Activated CD8-positive, alpha-beta T cell treated with anti-CD3 and anti-CD28 coated beads for 36 hours (primary cell): ENCODE data around the gene PCDHGA2. TPM values are rescaled to one million over a fixed set of nuclear protein-coding genes. Genes with fewer than 3 reads are reported as not detected.
A peak's percentile ranks its signal among the peaks of the same experiment; 100 is the strongest.
"Not testable (repeated sequence)": the region's sequence is repeated elsewhere in the genome, so short reads cannot be mapped to it uniquely, and the experiment has no call there.

ENCODE experiments used
- ATAC-seq: fragments of 200-7000 bp; cut with Tn5 transposase; one replicate; pipeline ENCODE4 v1.10.0; 2021; ENCODE audit warnings: mild to moderate bottlenecking, moderate library complexity
- CTCF ChIA-PET: fragments of 350-600 bp; sonication (Branson Sonifier 250); formaldehyde crosslinking; loops from one replicate; lab custom pipeline; 2021; ENCODE audit warnings: antibody characterized with exemption; lab: Charles Lee
- POLR2A ChIA-PET: fragments of 350-600 bp; sonication (Branson Sonifier 250); formaldehyde crosslinking; loops from one replicate; lab custom pipeline; 2021; ENCODE audit warnings: antibody characterized with exemption; lab: Charles Lee
- DNase-seq: peaks from one replicate; pipeline ENCODE4 v3.0.0-alpha.2; 2020
- H3K27ac Mint-ChIP-seq: one replicate; pipeline ENCODE4 v1.8.0; 2021; ENCODE audit warnings: mild to moderate bottlenecking, mixed read lengths
- H3K27me3 Mint-ChIP-seq: one replicate; pipeline ENCODE4 v1.8.0; 2021; ENCODE audit warnings: mixed read lengths
- H3K36me3 Mint-ChIP-seq: one replicate; pipeline ENCODE4 v1.8.0; 2021; ENCODE audit warnings: low read depth, mixed read lengths
- H3K4me1 Mint-ChIP-seq: one replicate; pipeline ENCODE4 v1.8.0; 2021; ENCODE audit warnings: low read depth, mixed read lengths
- H3K4me3 Mint-ChIP-seq: one replicate; pipeline ENCODE4 v1.8.0; 2021; ENCODE audit warnings: mild to moderate bottlenecking, moderate library complexity, mixed read lengths
- H3K9me3 Mint-ChIP-seq: one replicate; pipeline ENCODE4 v1.8.0; 2021; ENCODE audit warnings: mixed read lengths
- CTCF ChIP-seq: fragments of 200-600 bp; IDR thresholded peaks from one replicate; pipeline ENCODE4 v1.8.0; 2022; ENCODE audit warnings: antibody characterized with exemption, mild to moderate bottlenecking
- intact Hi-C: fragments of 100-400 bp; cut with micrococcal nuclease; formaldehyde crosslinking; loops from one replicate; pipeline ENCODE4 v1.10.0; 2022
- total RNA-seq, 2 experiments: library from RNA; stranded (reverse); gene quantifications; one replicate each; pipeline ENCODE4 v1.2.3, GENCODE V29; 2021

PCDHGA2 gene
- total RNA-seq, 2 experiments from 2014 or later = not detected

DNA sequence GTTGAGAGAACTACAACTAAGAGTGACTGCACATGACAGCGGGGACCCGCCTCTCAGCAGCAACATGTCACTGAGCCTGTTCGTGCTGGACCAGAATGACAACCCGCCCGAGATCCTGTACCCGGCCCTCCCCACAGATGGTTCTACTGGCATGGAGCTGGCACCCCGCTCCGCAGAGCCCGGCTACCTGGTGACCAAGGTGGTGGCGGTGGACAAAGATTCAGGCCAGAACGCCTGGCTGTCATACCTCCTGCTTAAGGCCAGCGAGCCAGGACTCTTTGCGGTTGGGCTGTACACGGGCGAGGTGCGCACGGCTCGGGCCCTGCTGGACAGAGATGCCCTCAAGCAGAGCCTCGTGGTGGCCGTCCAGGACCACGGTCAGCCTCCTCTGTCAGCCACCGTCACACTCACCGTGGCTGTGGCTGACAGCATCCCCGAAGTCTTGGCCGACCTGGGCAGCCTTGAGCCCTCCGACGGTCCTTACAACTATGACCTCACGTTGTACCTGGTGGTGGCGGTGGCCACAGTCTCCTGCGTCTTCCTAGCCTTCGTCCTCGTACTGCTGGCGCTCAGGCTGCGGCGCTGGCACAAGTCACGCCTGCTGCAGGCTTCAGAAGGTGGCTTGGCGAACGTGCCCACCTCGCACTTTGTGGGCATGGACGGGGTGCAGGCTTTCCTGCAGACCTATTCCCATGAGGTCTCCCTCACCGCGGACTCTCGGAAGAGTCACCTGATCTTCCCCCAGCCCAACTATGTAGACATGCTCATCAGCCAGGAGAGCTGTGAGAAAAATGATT, 46.1 kb downstream of the PCDHGA2 start:
- Mint-ChIP-seq H3K9me3 (peaks cover 31% of the 10 kb centered on the region), H3K4me3 (no peak overlapping the region), H3K4me1 (peaks cover 2% of the 10 kb centered on the region), H3K36me3 (peaks cover 11% of the 10 kb centered on the region), H3K27ac (no peak overlapping the region), H3K27me3 (peaks cover 68% of the 10 kb centered on the region)
- ChIA-PET POLR2A (no interaction called here), CTCF (no interaction called here)
- intact Hi-C loops = no loop called here
- ATAC-seq (no peak), DNase-seq (no peak)
- no peak for TF ChIP-seq CTCF

DNA sequence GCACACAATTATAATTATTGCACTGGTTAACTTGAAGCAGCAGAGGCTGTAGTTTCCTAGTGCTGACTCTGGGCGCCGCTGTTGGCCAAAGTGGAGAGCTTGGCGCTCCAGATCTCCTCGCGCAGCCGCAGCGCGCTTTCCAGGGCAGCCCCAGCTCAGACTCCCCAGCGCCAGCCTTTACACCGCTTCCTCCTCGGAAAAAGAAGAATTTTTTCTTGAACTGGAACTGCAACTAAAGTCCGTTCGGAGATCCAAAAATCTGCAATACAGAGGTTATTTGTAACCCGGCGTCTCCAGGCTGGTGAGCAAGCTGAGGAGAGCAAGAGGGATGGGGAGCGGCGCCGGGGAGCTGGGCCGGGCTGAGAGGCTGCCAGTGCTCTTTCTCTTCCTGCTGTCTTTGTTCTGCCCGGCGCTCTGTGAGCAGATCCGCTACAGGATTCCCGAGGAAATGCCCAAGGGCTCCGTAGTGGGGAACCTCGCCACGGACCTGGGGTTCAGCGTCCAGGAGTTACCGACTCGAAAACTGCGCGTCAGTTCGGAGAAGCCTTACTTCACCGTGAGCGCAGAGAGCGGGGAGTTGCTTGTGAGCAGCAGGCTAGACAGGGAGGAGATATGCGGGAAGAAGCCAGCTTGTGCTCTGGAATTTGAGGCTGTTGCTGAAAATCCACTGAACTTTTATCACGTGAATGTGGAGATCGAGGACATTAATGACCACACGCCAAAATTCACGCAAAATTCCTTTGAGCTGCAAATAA, 49.2 kb downstream of the PCDHGA2 start, which contains the start of gene PCDHGB4:
PCDHGB4 (plus strand) TSS at position 142 of the 755 bp plus-strand sequence; CDS start at position 329, 187 bp downstream.
- Mint-ChIP-seq H3K9me3 (peaks cover 39% of the 10 kb centered on the region), H3K27me3 (peaks cover 67% of the 10 kb centered on the region), H3K36me3 (peaks cover 16% of the 10 kb centered on the region)
- H3K4me3 Mint-ChIP-seq, H3K4me1 Mint-ChIP-seq, intact Hi-C loops, H3K27ac Mint-ChIP-seq: not testable (repeated sequence)
- DNase-seq = peak; percentile 30
- POLR2A ChIA-PET = interaction anchor here (0.7 kb wide), 1 partner anchor 591 kb away, joined by 3 read pairs; no protein-coding TSS in a partner anchor
- peak; percentile 69 for ATAC-seq
- CTCF ChIA-PET = interaction anchor here (0.8 to 1.5 kb wide), 8 partner anchors 9 to 170 kb away, joined by 3 to 5 read pairs (median 4); partner anchors contain the start of genes PCDHGA12, PCDHGB3 and PCDHGB5

DNA sequence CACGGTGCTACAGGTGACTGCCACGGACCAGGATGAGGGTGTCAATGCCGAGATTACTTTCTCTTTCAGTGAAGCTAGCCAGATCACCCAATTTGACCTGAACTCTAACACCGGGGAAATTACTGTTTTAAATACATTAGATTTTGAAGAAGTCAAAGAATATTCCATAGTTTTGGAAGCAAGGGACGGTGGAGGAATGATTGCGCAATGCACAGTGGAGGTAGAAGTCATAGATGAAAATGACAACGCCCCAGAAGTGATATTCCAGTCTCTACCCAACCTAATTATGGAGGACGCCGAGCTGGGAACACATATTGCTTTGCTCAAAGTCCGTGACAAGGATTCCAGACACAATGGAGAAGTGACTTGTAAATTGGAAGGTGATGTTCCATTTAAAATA, 50.1 kb downstream of the PCDHGA2 start:
- ChIA-PET CTCF (interaction anchor here (0.8 to 1.5 kb wide), 3 partner anchors 19 to 123 kb away, joined by 3 to 5 read pairs (median 4); partner anchors contain the start of genes PCDHGA11 and PCDHGB3), POLR2A (no interaction called here)
- H3K4me3 Mint-ChIP-seq = no peak overlapping the region
- H3K27ac Mint-ChIP-seq = no peak overlapping the region
- no peak for TF ChIP-seq CTCF
- ATAC-seq (no peak), DNase-seq (no peak)
- peaks cover 2% of the 10 kb centered on the region for H3K4me1 Mint-ChIP-seq
- peaks cover 68% of the 10 kb centered on the region for H3K27me3 Mint-ChIP-seq
- intact Hi-C loops = no loop called here
- H3K36me3 Mint-ChIP-seq = peaks cover 17% of the 10 kb centered on the region
- peaks cover 36% of the 10 kb centered on the region for H3K9me3 Mint-ChIP-seq

DNA sequence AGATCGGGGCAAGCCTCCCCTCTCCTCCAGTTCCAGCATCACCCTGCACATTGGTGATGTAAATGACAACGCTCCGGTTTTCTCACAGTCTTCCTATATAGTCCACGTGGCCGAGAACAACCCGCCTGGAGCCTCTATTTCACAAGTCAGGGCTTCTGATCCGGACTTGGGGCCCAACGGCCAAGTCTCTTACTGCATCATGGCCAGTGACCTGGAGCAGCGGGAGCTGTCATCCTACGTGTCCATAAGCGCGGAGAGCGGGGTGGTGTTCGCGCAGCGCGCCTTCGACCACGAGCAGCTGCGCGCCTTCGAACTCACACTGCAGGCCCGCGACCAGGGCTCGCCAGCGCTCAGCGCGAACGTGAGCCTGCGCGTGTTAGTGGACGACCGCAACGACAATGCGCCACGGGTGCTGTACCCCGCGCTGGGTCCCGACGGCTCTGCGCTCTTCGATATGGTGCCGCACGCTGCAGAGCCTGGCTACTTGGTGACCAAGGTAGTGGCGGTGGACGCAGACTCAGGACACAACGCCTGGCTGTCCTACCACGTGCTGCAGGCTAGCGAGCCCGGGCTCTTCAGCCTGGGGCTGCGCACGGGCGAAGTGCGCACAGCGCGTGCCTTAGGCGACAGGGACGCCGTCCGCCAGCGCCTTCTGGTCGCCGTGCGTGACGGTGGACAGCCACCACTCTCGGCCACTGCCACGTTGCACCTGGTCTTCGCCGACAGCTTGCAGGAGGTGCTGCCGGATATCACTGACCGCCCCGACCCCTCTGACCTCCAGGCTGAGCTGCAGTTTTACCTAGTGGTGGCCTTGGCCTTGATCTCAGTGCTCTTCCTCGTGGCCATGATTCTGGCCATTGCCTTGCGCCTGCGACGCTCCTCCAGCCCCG, 50.8 kb downstream of the PCDHGA2 start:
- H3K4me1 Mint-ChIP-seq = peaks cover 2% of the 10 kb centered on the region
- no peak for TF ChIP-seq CTCF
- ChIA-PET CTCF (interaction anchor here (0.7 to 1.5 kb wide), 9 partner anchors 15 to 202 kb away, joined by 3 to 5 read pairs (median 3); partner anchors contain the start of genes PCDHGA11, PCDHGA3, PCDHGB3 and PCDHGB6), POLR2A (no interaction called here)
- intact Hi-C loops = no loop called here
- ATAC-seq (no peak), DNase-seq (no peak)
- H3K27ac Mint-ChIP-seq = no peak overlapping the region
- peaks cover 20% of the 10 kb centered on the region for H3K36me3 Mint-ChIP-seq
- H3K27me3 Mint-ChIP-seq = peaks cover 67% of the 10 kb centered on the region
- H3K9me3 Mint-ChIP-seq = peaks cover 41% of the 10 kb centered on the region
- no peak overlapping the region for H3K4me3 Mint-ChIP-seq
